C1 segment of cervical spinal cord (tissue), 14 donors: Measurements from ENCODE around the gene FANCD2OS.
"Not testable (repeated sequence)": the region's sequence is repeated elsewhere in the genome, so short reads cannot be mapped to it uniquely, and the experiment has no call there.

Experiments
- DNase-seq, 14 donors: peaks; one replicate each; lab custom pipeline; 2025; lab: John Stamatoyannopoulos, UW

FANCD2OS gene

DNA sequence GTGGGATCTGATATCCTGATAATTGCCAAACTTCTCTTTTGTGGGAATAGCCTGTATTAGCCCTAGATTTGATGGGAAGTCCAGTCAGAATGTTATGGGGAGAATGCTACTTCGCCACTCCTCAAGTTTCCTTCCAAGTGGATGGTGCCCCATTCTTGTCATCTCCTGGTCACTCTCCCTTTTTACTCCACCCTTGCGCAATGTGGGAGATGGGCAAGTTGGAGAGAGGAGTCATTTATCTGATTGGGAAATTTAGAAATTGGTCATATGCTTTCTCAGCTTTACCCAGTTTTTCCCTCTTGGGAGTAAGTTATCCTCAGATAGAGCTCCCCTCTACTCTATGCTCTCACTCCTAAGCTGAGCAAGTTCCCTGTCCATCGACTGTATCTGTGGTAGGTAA, 14.4 kb downstream of the FANCD2OS start:
- no peak for DNase-seq

DNA sequence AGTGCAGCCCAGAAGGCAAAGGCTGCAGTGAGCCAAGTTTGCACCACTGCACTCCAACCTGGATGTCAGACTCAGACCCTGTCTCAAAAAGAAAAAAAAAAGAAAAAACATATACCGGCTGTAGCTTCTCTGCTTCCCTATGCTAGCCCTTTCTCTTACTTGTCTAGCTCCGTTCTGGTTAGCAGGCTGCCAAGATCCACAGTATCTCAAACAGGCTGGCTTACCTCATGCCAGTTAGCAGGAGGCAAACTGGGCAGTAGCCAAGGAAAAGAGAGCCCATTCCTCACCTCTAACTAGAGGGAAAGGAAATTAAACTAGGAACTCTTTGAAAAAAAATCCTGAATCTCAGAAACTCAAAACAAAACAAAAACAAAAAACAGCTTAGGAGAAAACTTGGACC, 16.7 kb downstream of the FANCD2OS start:
- not testable (repeated sequence) for DNase-seq

DNA sequence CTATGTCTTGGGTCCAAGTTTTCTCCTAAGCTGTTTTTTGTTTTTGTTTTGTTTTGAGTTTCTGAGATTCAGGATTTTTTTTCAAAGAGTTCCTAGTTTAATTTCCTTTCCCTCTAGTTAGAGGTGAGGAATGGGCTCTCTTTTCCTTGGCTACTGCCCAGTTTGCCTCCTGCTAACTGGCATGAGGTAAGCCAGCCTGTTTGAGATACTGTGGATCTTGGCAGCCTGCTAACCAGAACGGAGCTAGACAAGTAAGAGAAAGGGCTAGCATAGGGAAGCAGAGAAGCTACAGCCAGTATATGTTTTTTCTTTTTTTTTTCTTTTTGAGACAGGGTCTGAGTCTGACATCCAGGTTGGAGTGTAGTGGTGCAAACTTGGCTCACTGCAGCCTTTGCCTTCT, 17.3 kb downstream of the FANCD2OS start:
- not testable (repeated sequence) for DNase-seq

DNA sequence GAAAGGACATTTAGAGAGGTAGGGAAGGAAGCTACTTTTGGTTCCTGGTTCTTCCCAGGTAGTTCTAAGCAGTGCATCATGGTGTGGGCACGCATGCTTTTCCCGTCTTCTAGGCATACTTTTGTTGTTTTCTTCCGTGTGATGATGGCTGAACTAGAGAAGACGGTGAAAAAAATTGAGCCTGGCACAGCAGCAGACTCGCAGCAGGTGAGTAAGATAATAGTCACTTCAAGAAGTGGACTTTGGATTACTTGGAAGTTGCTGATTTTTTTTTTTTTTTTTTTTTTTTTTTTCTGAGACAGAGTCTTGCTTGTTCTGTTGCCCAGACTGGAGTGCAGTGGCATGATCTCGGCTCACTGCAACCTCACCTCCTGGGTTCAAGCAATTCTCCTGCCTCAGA, 17.9 kb downstream of the FANCD2OS start:
- no peak for DNase-seq

DNA sequence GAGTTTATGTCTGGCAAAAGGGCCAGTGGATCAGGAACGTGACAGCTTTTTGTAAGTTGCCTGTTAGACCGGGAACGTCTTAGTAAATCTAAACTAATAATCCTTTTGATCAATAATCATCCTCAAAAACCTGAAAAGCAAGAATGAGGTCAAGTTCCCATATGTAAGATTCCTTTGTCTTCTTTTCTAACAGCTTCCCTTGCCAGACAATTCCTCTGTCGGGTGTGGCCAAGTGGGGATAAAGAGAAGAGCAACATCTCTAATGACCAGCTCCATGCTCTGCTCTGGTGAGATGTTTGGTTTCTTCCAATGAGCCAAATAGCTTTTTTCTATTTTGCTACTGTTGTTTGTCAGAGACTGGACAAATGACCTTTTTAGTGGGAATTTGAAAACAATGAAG, 19.8 kb downstream of the FANCD2OS start:
- no peak for DNase-seq

DNA sequence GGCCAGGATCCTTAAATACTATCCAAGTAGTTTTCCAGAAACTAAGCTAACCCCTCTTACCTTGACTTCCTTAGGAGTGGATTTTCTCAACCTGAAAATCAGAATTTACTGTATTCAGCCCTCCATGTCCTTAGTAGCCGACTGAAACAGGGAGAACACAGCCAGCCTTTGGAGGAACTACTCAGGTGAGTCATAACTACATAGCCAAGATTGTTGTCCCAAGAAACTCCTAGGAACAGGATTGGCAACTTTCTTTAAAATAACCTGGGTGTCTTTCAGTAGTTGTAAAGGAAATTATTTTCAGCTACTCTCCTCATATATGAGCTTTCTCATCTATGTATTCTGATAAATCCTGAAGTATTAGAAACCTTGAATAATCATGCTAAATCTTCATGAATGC, 22.3 kb downstream of the FANCD2OS start:
- DNase-seq = no peak

DNA sequence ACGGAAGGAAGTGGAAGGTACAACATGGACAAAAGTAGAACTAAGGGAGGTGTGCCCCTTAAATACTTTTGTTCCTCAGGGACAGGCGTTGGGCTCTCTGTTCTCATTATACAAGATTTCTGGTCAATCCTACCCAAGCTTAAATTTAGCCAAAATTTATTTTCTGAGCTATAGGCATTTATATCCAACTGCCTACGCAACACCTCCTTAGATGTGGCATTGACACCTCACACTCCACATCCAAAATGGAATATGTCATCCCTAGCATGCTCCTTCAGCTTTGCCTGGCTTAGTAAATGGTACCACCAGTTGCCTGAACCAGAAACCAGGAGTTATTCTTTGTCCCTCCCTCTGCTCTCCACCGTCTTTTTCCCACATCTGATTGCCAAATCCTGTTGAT, 26.2 kb downstream of the FANCD2OS start:
- no peak for DNase-seq

DNA sequence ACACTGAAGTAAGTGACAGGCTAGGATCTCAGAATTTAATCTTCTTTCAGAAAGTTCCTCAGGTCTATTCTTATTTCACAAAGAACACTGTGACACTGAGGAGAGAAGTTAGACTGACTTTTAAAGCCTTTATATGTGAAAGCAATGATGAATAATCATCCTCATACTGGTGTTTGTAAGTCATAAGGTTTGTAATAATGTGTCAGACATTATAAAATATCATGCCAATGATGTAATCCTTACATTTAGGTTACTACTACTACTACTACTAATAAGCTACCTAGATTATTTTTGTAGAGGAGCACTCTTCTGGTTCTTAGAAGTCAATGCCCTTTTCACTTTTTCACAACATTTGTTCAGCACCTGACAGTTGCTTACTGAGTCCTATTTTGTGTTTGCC, 33.4 kb downstream of the FANCD2OS start:
- DNase-seq = no peak

DNA sequence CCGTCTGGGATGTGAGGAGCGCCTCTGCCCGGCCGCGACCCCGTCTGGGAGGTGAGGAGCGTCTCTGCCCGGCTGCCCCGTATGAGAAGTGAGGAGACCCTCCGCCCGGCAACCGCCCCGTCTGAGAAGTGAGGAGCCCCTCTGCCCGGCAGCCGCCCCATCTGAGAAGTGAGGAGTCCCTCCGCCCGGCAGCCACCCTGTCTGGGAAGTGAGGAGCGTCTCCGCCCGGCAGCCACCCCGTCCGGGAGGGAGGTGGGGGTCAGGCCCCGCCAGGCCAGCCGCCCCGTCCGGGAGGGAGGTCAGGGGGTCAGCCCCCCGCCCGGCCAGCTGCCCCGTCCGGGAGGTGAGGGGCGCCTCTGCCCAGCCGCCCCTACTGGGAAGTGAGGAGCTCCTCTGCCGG, 38.0 kb downstream of the FANCD2OS start:
- DNase-seq = not testable (repeated sequence)

DNA sequence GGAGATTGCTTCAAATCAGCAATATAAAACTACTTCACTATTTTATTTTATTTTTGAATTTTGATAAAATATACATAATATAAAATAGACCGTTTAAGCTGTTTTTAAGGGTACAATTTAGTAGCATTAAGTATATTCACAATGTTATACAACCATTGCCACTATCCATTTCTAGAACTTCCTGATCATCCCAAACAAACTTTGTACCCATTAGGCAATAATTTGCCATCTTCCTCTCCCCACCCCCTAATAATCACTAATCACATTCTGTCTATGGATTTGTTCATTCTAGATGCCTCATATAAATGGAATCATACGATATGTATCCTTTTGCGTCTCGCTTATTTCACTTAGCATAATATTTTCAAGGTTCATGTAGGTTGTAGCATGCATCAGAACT, 53.0 kb downstream of the FANCD2OS start:
- DNase-seq = no peak
